ENCODE measurements around the gene SMIM28.
"Not testable (repeated sequence)": the region's sequence is repeated elsewhere in the genome, so short reads cannot be mapped to it uniquely, and the experiment has no call there.

Gene SMIM28

GRCh38 chr6:138410048-138410735 lies 32.5 kb downstream of the SMIM28 start:
- DNase-seq = no peak

- peak; percentile 68 for DNase-seq
These were observed 33.5 kb downstream of the SMIM28 start for GRCh38 chr6:138410972-138411880.

DNA sequence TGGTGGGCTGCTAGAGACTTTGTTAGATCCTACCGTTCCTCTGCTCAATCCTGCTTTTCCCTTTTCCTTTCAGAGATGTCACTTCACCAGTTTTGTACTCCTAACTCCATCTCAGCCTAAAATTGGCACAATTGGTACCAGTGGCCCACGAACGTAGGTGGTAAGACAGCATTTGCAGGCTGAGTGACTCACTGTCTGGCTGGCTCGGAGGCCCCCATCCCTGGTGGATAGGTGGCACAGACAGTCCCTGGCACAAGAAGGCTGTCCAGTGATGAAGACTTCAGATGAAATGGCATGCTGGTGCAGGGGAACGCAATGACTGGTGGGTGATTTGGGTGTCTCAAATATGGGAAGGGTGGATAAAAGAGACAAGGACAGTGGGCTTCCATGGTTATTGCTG lies 37.4 kb downstream of the SMIM28 start:
- no peak for DNase-seq

DNA sequence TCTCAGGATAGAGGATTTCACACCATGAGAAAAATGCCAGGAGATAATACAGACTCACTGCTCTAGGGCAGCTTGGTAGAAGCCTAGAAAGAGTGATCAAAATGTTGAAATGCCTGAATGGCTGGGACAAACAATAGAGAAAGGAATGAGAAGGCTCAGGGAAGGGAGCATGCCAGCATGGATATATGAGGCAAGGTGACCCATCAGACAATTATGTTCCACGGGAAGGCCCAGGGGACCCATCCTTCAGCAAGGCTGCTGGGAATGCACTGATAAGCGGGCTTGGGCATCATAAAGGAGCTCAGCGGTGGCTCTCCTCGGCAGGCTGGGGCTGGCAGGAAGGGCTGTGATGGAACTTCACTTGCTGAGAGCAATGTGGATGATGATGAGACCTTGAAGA lies 38.5 kb downstream of the SMIM28 start:
- DNase-seq = no peak

DNA sequence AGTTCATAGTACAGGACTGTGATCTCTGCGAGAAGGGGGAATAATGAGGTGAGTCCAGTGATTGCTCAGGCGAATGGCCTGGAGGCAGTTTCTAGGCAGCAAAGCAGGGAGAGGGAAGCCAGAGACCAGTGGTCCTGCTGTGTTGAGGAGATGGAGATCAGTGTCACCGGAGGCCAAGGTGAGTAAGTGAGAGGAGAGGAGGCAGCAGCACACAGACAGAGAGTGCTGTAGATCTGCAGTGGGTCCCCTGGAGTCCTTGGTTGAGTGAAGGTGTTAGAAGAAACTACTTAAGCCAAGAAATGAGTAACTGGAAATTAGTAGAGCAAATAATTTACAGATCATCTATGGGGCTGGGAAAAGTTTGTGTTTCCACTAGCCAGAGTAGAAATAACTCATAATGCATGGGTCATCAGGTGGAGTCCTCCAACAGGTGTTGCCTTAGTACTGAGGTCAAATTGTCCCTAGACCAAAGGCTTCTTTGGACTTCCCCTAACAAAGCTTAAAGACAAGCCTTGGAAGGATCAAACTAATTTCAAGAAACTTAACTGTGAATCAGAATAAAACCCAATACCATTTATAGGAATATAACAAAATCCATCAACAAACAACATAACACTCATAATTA lies 39.9 kb downstream of the SMIM28 start:
- no peak for DNase-seq

GRCh38 chr6:138418118-138418742 lies 40.5 kb downstream of the SMIM28 start:
- no peak for DNase-seq

- DNase-seq = no peak
These were observed 42.1 kb downstream of the SMIM28 start for GRCh38 chr6:138419766-138420165.

GRCh38 chr6:138420356-138420755 lies 42.7 kb downstream of the SMIM28 start:
- DNase-seq = no peak

GRCh38 chr6:138421089-138421488 lies 43.4 kb downstream of the SMIM28 start:
- DNase-seq = no peak

GRCh38 chr6:138421608-138422007 lies 43.9 kb downstream of the SMIM28 start:
- no peak for DNase-seq

GRCh38 chr6:138422861-138423260 lies 45.2 kb downstream of the SMIM28 start:
- DNase-seq = no peak

DNA sequence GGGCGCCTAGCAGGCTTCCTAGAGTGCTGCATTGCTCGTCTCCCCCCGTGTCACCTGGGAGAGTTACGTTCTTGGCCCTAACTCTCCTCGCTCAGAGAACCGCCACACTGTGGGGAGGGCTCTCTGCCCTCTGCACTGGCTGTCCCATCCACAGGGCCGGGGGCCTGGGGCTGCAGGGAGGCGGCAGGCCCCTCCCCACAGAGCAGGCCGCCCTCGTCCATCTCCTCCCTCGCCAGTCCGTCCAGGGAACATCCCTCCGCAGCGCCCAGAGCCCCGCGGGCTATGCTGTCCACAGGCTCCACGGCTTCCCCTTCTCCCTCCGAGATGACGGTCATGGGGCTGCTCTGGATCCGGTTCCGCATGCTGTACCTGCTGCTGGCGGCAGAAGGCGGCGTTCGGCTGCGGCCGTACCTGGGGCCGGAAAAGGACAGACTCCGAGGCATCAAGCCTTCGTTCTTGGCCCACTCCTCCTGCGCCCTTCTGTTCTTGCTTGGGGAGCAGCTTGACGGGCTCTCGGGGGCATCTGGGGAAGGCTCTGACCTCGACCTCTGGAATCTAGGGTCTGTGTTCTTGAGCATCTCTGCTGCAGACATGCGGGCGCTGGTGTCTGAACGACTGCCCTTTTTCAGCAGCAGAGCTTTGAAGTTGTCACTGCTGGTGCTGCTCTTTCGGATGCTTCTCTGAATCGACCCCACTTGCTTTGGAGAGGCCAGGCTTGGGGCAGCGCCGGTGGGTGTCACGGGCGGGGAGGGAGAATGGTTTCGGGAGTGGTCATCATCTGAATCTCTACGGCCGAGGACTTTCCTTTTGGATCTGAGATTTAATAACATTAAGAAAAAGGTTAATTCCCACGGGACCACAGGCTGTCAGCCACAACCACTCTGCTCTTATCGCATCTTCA lies 46.5 kb downstream of the SMIM28 start:
- no peak for DNase-seq

- DNase-seq = not testable (repeated sequence)
These were observed 47.6 kb downstream of the SMIM28 start for GRCh38 chr6:138425256-138425655.

DNA sequence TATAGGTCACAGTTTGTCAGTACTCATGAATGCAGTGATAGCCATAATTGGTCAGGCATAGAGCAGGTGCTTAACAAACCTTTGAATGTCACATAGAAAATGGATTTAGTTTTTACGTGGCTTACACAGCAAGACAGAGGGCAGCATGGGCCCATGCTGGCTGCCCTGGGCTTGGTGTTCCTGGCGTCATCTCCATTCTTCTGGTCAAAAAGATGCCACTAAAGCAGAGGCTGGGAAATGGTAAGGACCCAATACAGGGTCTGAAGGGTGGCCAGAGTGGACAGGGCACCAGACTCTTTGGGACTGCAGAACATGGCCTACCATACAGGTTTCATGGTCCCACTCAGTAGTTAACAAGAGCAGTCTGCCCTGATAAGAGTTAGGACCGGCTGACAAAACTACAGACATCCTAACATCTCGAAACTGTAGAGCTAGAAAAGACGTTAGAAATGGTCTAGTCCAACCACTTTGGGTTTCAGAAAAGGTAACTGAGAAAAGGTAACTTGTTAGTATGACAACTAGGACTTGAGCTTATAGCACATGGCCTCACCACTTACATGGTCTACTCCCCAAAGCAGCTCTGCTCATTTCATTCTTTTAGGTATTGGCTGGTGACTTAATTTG lies 48.9 kb downstream of the SMIM28 start:
- DNase-seq = no peak

DNA sequence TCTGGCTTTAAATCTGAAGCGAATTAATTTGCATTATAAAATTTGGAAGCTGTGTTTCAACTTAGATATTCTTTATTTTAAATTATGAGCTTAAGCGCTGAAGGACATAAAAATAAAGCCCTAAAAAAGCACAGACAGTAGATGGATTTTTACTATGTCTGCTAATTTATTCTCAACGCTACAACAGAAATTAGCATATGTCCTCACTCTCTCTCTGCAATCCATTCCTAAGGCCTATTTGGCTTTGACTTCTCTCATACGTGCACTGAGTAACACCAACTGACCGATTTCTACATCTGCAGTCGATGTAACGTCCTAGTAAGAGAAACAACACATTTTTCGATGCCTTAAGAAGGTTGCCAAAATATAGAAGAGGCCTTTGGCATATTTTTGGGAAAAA lies 50.0 kb downstream of the SMIM28 start:
- no peak for DNase-seq

DNA sequence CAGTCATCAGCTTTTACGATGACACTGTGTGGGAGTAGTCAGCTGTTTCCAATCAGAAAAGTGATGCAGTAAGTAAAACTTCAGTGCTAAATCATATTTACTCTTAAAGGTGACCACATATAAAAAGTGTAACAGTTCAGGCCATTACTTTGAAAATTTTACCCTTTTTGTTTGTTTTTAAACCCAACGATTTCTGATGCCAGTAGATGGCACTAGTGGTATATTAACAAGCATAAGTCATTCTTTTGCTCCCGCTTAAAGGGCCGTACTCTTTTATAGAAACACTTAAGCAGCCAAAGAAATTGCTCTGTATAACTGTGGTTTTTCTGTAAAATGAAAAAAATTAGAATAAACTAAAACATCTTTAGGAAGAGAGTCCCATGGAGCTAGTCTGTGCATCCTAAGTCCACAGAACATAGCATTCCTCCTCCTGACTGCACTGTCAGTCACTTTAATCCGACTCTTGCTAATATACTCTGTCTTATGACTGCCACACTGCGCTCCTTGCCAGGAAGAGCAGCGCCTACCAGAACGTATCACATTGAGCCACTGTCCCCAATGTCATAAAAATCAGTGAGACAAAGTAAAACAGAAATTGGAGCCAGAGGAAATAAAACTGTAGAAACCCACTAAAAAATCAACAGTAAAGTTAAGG lies 51.4 kb downstream of the SMIM28 start:
- peak; percentile 51 for DNase-seq

GRCh38 chr6:138429761-138430160 lies 52.1 kb downstream of the SMIM28 start:
- DNase-seq = no peak

GRCh38 chr6:138430361-138431145 lies 52.8 kb downstream of the SMIM28 start:
- DNase-seq = no peak

DNA sequence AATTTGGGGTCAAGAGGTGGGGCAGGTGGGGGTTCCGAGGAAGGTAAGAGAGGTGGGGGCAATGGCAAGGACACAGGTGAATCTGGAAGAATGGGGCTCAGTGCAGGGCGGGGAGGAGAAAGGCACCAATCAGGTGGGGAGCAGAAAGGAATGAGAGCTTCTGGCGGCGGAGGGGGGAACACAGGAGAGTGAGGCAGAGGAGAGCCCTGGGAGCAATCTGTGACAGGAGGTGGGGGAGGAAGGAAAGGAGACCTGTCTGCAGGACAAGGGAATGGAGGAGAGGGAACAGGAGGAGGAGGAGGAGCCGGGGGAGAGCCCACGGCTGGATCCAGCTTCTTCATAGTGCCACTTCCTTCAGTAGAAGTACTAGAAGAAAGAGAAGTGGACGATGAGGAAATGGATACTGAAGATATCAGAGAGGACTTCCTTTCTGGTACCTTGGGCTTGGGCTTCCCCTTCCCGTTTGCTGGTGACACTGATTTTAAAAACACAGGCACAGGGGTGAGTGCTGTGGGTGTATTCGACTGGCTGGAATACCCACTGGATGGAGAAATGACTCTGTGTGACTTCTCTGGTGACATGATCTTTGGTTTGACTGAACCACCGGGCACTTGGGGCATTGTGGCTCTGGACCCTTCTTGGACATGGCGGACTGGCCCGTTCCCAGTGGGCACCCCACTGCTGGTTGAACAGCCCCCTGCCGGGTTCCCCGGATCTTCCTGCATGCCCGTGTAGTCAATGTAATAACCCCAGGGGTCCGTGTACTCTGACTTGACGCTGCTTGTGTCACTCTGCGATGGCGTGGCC lies 53.8 kb downstream of the SMIM28 start:
- DNase-seq = no peak

DNA sequence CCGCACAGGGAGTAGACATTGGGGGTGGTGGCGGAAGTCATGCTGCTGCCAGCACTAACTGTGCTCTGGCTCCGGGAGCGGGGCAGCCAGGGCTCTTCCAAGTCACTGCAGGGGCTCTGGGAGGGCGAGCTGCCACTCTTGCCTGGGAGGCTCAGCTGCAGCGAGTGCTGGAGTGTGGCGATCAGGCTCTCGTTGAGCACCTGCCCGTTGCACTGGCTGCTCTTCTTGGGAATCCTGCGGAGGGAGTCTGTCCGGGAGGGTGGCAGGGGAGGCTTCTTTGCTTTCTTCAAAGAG lies 54.3 kb downstream of the SMIM28 start:
- DNase-seq = no peak
